RWPE2 (cell line): ENCODE results near the gene GIGYF2.

ENCODE experiments used
- ATAC-seq: fragments of 200-7000 bp; cut with Tn5 transposase; 3 replicates; pipeline ENCODE4 v1.9.1; 2021; ENCODE audit warnings: low read depth
- DNase-seq: peaks from one replicate; pipeline ENCODE4 v3.0.0-alpha.2; 2020; ENCODE audit warnings: low spot score
- H3K27ac ChIP-seq: fragments of 450-650 bp; 2 replicates; pipeline ENCODE4 v1.5.1; 2017; ENCODE audit warnings: mild to moderate bottlenecking; ENCODE audit not compliant: poor library complexity, severe bottlenecking
- H3K27me3 ChIP-seq: fragments of 250-450 bp; sonication (Bioruptor Pico); 2 replicates; pipeline ENCODE4 v1.5.1; 2021; ENCODE audit warnings: mild to moderate bottlenecking, moderate library complexity; ENCODE audit not compliant: insufficient read depth, poor library complexity, severe bottlenecking
- H3K36me3 ChIP-seq: fragments of 250-450 bp; sonication (Bioruptor Pico); 2 replicates; pipeline ENCODE4 v1.5.1; 2020; ENCODE audit warnings: low read depth, mild to moderate bottlenecking, moderate library complexity
- H3K4me1 ChIP-seq: fragments of 250-450 bp; sonication (Bioruptor Pico); 2 replicates; pipeline ENCODE4 v1.5.1; 2021; ENCODE audit warnings: mild to moderate bottlenecking, moderate library complexity; ENCODE audit not compliant: insufficient read depth, poor library complexity, severe bottlenecking
- H3K4me3 ChIP-seq: fragments of 250-450 bp; sonication (Bioruptor Pico); 2 replicates; pipeline ENCODE4 v1.5.1; 2021; ENCODE audit warnings: mild to moderate bottlenecking, moderate library complexity; ENCODE audit not compliant: severe bottlenecking
- H3K9me3 ChIP-seq: fragments of 250-450 bp; sonication (Bioruptor Pico); 2 replicates; pipeline ENCODE4 v1.5.1; 2021; ENCODE audit warnings: mild to moderate bottlenecking, moderate library complexity; ENCODE audit not compliant: severe bottlenecking
- TF ChIP-seq, protein P1 (sequence below): fragments of 450-650 bp; IDR thresholded peaks from one replicate; pipeline ENCODE4 v1.5.1; 2017; ENCODE audit warnings: mild to moderate bottlenecking, moderate library complexity; ENCODE audit not compliant: poor library complexity, severe bottlenecking

The GIGYF2 gene

GRCh38 chr2:232723027-232723426 is 25.9 kb downstream of the GIGYF2 start:
- TF ChIP-seq, protein P1, sequence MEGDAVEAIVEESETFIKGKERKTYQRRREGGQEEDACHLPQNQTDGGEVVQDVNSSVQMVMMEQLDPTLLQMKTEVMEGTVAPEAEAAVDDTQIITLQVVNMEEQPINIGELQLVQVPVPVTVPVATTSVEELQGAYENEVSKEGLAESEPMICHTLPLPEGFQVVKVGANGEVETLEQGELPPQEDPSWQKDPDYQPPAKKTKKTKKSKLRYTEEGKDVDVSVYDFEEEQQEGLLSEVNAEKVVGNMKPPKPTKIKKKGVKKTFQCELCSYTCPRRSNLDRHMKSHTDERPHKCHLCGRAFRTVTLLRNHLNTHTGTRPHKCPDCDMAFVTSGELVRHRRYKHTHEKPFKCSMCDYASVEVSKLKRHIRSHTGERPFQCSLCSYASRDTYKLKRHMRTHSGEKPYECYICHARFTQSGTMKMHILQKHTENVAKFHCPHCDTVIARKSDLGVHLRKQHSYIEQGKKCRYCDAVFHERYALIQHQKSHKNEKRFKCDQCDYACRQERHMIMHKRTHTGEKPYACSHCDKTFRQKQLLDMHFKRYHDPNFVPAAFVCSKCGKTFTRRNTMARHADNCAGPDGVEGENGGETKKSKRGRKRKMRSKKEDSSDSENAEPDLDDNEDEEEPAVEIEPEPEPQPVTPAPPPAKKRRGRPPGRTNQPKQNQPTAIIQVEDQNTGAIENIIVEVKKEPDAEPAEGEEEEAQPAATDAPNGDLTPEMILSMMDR: no peak
- DNase-seq: no peak
- no peak for ATAC-seq
- Histone ChIP-seq H3K36me3 (peaks cover 53% of the 10 kb centered on the region), H3K4me1 (no peaks in the 10 kb centered on the region), H3K27ac (no peak overlapping the region), H3K9me3 (no peaks in the 10 kb centered on the region), H3K27me3 (no peaks in the 10 kb centered on the region), H3K4me3 (no peak overlapping the region)

DNA sequence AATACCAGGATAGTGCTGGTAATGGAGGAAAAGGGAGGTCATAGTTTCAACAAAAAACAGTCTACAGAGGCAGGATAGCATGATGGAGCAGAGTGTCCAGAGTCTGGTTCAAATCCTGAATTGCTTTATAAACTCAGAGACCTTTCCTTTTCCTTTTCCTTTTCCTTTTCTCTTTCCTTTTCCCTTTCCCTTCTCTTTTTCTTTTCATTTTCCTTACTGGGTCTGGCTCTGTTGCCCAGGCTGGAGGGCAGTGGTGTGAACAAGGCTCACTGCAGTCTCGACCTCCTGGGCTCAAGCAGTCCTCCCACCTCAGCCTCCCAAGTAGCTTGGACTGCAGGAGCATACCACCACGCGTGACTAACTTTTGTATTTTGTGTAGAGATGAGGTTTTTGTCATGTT is 31.7 kb downstream of the GIGYF2 start:
- Histone ChIP-seq H3K27me3 (no peaks in the 10 kb centered on the region), H3K4me1 (peaks cover 11% of the 10 kb centered on the region), H3K4me3 (no peak overlapping the region), H3K36me3 (peaks cover 67% of the 10 kb centered on the region), H3K9me3 (no peaks in the 10 kb centered on the region), H3K27ac (no peak overlapping the region)
- no peak for DNase-seq
- ATAC-seq: no peak
- TF ChIP-seq, protein P1: no peak

DNA sequence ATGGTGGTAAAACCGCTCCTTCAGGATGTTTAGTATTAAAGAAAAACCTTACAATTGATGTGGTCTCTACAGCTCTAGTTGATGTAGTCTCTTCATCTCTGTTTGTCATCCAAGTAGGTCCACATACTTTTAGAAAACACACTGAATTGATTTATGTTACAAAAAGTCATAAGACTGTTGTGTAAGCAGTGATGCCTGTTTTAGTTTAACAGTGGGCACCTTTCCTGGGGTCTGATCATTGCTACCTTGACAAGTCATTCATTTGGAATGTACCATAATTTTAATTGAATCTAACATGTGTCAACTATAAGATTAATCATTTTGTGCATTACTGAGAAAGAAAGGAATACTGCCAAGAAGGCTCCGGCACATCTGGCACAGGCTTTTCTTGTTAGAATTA is 34.3 kb downstream of the GIGYF2 start:
- ATAC-seq (peak; percentile 50; the same call in 2 of the 3 replicates), DNase-seq (no peak)
- peaks cover 11% of the 10 kb centered on the region for H3K4me1 ChIP-seq
- H3K27me3 ChIP-seq: no peaks in the 10 kb centered on the region
- H3K27ac ChIP-seq: peak overlapping the region; percentile 34
- TF ChIP-seq, protein P1: no peak
- H3K9me3 ChIP-seq: no peaks in the 10 kb centered on the region
- peaks cover 67% of the 10 kb centered on the region for H3K36me3 ChIP-seq
- no peak overlapping the region for H3K4me3 ChIP-seq

GRCh38 chr2:232741294-232741693 is 44.2 kb downstream of the GIGYF2 start:
- H3K27me3 ChIP-seq: no peaks in the 10 kb centered on the region
- H3K27ac ChIP-seq: no peak overlapping the region
- TF ChIP-seq, protein P1: no peak
- no peaks in the 10 kb centered on the region for H3K4me1 ChIP-seq
- DNase-seq: no peak
- no peak for ATAC-seq
- no peak overlapping the region for H3K4me3 ChIP-seq
- peaks cover 19% of the 10 kb centered on the region for H3K36me3 ChIP-seq
- no peaks in the 10 kb centered on the region for H3K9me3 ChIP-seq

- TF ChIP-seq, protein P1: no peak
- DNase-seq (no peak), ATAC-seq (no peak)
- Histone ChIP-seq H3K36me3 (peaks cover 19% of the 10 kb centered on the region), H3K4me3 (no peak overlapping the region), H3K4me1 (no peaks in the 10 kb centered on the region), H3K27ac (no peak overlapping the region), H3K9me3 (no peaks in the 10 kb centered on the region), H3K27me3 (no peaks in the 10 kb centered on the region)
Observed at GRCh38 chr2:232741972-232742371, 44.8 kb downstream of the GIGYF2 start.
